Panc1 (cell line): Measurements from ENCODE around the gene ATP6V0B. TPM values are rescaled to one million over a fixed set of nuclear protein-coding genes. Genes with fewer than 3 reads are reported as not detected.

Experiments used
- ATAC-seq: fragments of 200-7000 bp; cut with Tn5 transposase; 2 replicates; pipeline ENCODE4 v1.9.1; 2020; ENCODE audit warnings: mild to moderate bottlenecking, moderate library complexity
- BruUV-seq: library from RNA; stranded (reverse); fragments of 400-500 nt; replicated peaks from 2 replicates; lab custom pipeline; 2021; lab: Mats Ljungman, UMichigan
- CTCF ChIA-PET: fragments of 300-600 bp; sonication (Branson Sonifier 250); formaldehyde crosslinking; loops from one replicate; lab custom pipeline; 2022; ENCODE audit warnings: antibody characterized with exemption; lab: Charles Lee
- POLR2A ChIA-PET: fragments of 300-600 bp; sonication (Branson Sonifier 250); formaldehyde crosslinking; loops from one replicate; lab custom pipeline; 2022; ENCODE audit warnings: antibody characterized with exemption; lab: Charles Lee
- DNase-seq: peaks from one replicate; pipeline ENCODE4 v3.0.0-alpha.2; 2010; ENCODE audit warnings: low read depth, low spot score
- H3K27ac ChIP-seq: 2 replicates; pipeline ENCODE4 v1.5.1; 2011; ENCODE audit warnings: mild to moderate bottlenecking, low read length, inconsistent platforms
- H3K27me3 ChIP-seq: fragments of 200-500 bp; sonication (Bioruptor generic); 2 replicates; pipeline ENCODE4 v1.6.0; 2014; ENCODE audit warnings: low read length, inconsistent platforms; ENCODE audit not compliant: control insufficient read depth, insufficient read depth
- H3K36me3 ChIP-seq: fragments of 200-500 bp; sonication (Bioruptor generic); 2 replicates; pipeline ENCODE4 v1.5.1; 2014; ENCODE audit warnings: inconsistent platforms, mild to moderate bottlenecking, low read length, moderate library complexity; ENCODE audit not compliant: control insufficient read depth, insufficient read depth
- H3K4me1 ChIP-seq: 2 replicates; pipeline ENCODE4 v1.5.1; 2011; ENCODE audit warnings: inconsistent platforms, mild to moderate bottlenecking, low read length, moderate library complexity; ENCODE audit not compliant: control insufficient read depth, insufficient read depth
- H3K4me3 ChIP-seq, 2 experiments: 2 replicates each; pipeline ENCODE4 v1.5.1; 2011 to 2012; ENCODE audit warnings: low read depth in 2 of 2, low read length in 2 of 2, mild to moderate bottlenecking in 2 of 2, inconsistent platforms in 1 of 2, moderate library complexity in 1 of 2
- H3K9me3 ChIP-seq: fragments of 200-500 bp; sonication (Bioruptor generic); 2 replicates; pipeline ENCODE4 v1.5.1; 2014; ENCODE audit warnings: low read depth, mild to moderate bottlenecking, inconsistent platforms, low read length, moderate library complexity; ENCODE audit not compliant: control insufficient read depth, insufficient read depth
- POLR2AphosphoS5 ChIP-seq: IDR thresholded peaks from 2 replicates; pipeline ENCODE4 v1.6.1; 2012; ENCODE audit warnings: mild to moderate bottlenecking, low read depth, low read length, moderate library complexity
- REST ChIP-seq, 2 experiments: IDR thresholded peaks; 2 replicates each; pipeline ENCODE4 v1.6.1; 2011 to 2012; ENCODE audit warnings: low read depth in 2 of 2, control low read depth in 1 of 2, low read length in 1 of 2, mild to moderate bottlenecking in 1 of 2, moderate library complexity in 1 of 2; ENCODE audit not compliant: insufficient read depth in 1 of 2
- SIN3A ChIP-seq: IDR thresholded peaks from 2 replicates; pipeline ENCODE4 v1.6.1; 2012; ENCODE audit warnings: low read depth, mild to moderate bottlenecking, low read length, moderate library complexity, borderline replicate concordance; ENCODE audit not compliant: insufficient read depth
- TCF7L2 ChIP-seq: IDR thresholded peaks from 2 replicates; pipeline ENCODE4 v1.6.1; 2011; ENCODE audit warnings: mild to moderate bottlenecking, low read depth, low read length, inconsistent platforms
- in situ Hi-C: cut with HindIII; loops from 2 replicates; pipeline ENCODE4 v1.10.0; 2016; ENCODE audit warnings: low sequenced_read_pairs, low pct_unique_long_range_greater_than_20kb
- intact Hi-C: fragments of 100-400 bp; cut with micrococcal nuclease; formaldehyde crosslinking; loops from one replicate; pipeline ENCODE4 v1.10.0; 2022; ENCODE audit not compliant: unreplicated experiment
- total RNA-seq: library from RNA; stranded (reverse); gene quantifications from one replicate; pipeline ENCODE4 v1.2.1, GENCODE V29; 2021; ENCODE audit not compliant: unreplicated experiment
- TF ChIP-seq, protein P1 (sequence below): fragments of 450-650 bp; IDR thresholded peaks from 2 replicates; pipeline ENCODE4 v1.5.1; 2017; ENCODE audit warnings: mild to moderate bottlenecking

Gene ATP6V0B
- total RNA-seq, 1 experiment from 2014 or later: 134 TPM

GRCh38 chr1:44014365-44015104 lies 39.8 kb downstream of the ATP6V0B start:
- TF ChIP-seq REST (IDR thresholded peaks at IDR 0.05; ENCODE audit: insufficient read depth in 1 of 2, low read depth in 2 of 2, low read length in 1 of 2): no peak
- no peak for TF ChIP-seq SIN3A
- TF ChIP-seq POLR2AphosphoS5: no peak
- TF ChIP-seq, protein P1, sequence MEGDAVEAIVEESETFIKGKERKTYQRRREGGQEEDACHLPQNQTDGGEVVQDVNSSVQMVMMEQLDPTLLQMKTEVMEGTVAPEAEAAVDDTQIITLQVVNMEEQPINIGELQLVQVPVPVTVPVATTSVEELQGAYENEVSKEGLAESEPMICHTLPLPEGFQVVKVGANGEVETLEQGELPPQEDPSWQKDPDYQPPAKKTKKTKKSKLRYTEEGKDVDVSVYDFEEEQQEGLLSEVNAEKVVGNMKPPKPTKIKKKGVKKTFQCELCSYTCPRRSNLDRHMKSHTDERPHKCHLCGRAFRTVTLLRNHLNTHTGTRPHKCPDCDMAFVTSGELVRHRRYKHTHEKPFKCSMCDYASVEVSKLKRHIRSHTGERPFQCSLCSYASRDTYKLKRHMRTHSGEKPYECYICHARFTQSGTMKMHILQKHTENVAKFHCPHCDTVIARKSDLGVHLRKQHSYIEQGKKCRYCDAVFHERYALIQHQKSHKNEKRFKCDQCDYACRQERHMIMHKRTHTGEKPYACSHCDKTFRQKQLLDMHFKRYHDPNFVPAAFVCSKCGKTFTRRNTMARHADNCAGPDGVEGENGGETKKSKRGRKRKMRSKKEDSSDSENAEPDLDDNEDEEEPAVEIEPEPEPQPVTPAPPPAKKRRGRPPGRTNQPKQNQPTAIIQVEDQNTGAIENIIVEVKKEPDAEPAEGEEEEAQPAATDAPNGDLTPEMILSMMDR: no peak
- TF ChIP-seq TCF7L2: no peak
- in situ Hi-C loops: no loop called here
- ATAC-seq (no peak), DNase-seq (no peak)
- CTCF ChIA-PET: interaction anchor here (0.6 to 1.7 kb wide), 3 partner anchors 10 to 246 kb away, joined by 3 to 9 read pairs (median 4); no protein-coding TSS in a partner anchor
- H3K4me3 ChIP-seq: no peak overlapping the region
- H3K4me1 ChIP-seq: no peaks in the 10 kb centered on the region
- no peaks in the 10 kb centered on the region for H3K36me3 ChIP-seq
- no peaks in the 10 kb centered on the region for H3K9me3 ChIP-seq
- no peak overlapping the region for H3K27ac ChIP-seq
- POLR2A ChIA-PET: no interaction called here
- intact Hi-C loops: no loop called here
- no TSS peak for BruUV-seq
- no peaks in the 10 kb centered on the region for H3K27me3 ChIP-seq

GRCh38 chr1:44015206-44015605 lies 40.4 kb downstream of the ATP6V0B start:
- no peaks in the 10 kb centered on the region for H3K9me3 ChIP-seq
- no peaks in the 10 kb centered on the region for H3K27me3 ChIP-seq
- H3K27ac ChIP-seq: no peak overlapping the region
- ChIA-PET CTCF (interaction anchor here (0.6 to 0.7 kb wide), 2 partner anchors 33 to 247 kb away, joined by 3 to 9 read pairs; no protein-coding TSS in a partner anchor), POLR2A (no interaction called here)
- TF ChIP-seq SIN3A: no peak
- no peak for TF ChIP-seq TCF7L2
- no peak for TF ChIP-seq REST (IDR thresholded peaks at IDR 0.05; ENCODE audit: insufficient read depth in 1 of 2, low read depth in 2 of 2, low read length in 1 of 2)
- TF ChIP-seq, protein P1: no peak
- TF ChIP-seq POLR2AphosphoS5: no peak
- intact Hi-C loops: no loop called here
- in situ Hi-C loops: no loop called here
- ATAC-seq (no peak), DNase-seq (no peak)
- no peaks in the 10 kb centered on the region for H3K36me3 ChIP-seq
- BruUV-seq: no TSS peak
- no peak overlapping the region for H3K4me3 ChIP-seq
- no peaks in the 10 kb centered on the region for H3K4me1 ChIP-seq
